Skeletal muscle satellite cell (primary cell): ENCODE results near the gene PTGIR.

Experiments
- H3K27me3 ChIP-seq: 2 replicates; pipeline ENCODE4 v1.7.0; 2013; ENCODE audit warnings: low read length; ENCODE audit not compliant: control insufficient read depth, insufficient read depth
- H3K36me3 ChIP-seq: 2 replicates; pipeline ENCODE4 v1.7.0; 2013; ENCODE audit warnings: mild to moderate bottlenecking, control low read depth, low read length; ENCODE audit not compliant: insufficient read depth
- H3K4me1 ChIP-seq: 2 replicates; pipeline ENCODE4 v1.7.0; 2013; ENCODE audit warnings: low read length; ENCODE audit not compliant: control insufficient read depth, insufficient read depth
- H3K4me2 ChIP-seq: 2 replicates; pipeline ENCODE4 v1.7.0; 2013; ENCODE audit warnings: mild to moderate bottlenecking, low read length
- H3K4me3 ChIP-seq: 2 replicates; pipeline ENCODE4 v1.7.0; 2013; ENCODE audit warnings: low read length
- H3K9ac ChIP-seq: 2 replicates; pipeline ENCODE4 v1.7.0; 2013; ENCODE audit warnings: mild to moderate bottlenecking, low read depth, low read length, moderate library complexity
- H3K9me3 ChIP-seq: replicated peaks from 2 replicates; pipeline ENCODE4 v1.7.0; 2013; ENCODE audit warnings: mild to moderate bottlenecking, control low read depth, low read length

Gene PTGIR

DNA sequence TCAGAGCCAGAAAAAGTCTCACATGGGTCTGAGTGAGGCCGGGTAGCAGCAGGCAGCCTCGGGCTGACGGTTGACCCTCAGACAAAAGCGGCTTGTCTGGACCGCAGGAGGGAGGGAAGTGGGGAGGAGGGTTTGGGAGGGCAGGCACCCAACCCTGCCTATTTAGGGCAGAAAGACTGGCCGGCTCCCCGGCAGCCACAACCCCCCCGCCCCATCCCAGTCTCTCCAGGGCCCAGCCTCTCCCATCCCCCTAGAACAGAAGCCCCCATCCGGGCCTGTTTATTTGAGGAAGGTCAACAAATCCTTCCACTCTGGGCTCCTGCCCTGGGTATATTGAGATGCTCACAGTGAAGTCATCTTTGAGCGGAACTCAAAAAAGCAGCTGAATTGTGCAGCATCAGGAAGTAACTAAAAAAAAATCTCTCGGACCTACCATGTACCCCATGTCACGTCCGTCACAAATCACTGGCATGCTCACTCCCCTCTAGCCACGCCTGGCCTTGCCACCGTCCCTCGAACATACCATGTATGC, 29.8 kb upstream of the PTGIR start:
- no peaks in the 10 kb centered on the region for H3K9me3 ChIP-seq

DNA sequence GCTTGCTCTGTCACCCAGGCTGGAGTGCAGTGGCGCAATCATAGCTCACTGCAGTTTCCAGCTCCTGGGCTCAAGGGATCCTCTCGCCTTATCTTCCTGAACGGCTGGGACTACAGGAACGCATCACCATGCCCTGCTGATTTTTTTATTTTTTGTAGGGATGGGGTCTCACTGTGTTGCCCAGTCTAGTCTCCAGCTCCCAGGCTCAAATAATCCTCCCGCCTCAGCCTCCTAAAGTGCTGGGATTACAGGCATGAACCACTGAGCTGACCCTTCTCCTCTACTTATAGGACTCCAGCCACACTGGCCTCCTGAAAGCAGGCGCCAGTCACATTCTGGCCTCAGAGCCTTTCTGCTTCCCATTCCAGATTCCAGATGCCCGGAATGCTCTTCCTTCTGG, 25.6 kb upstream of the PTGIR start:
- Histone ChIP-seq H3K9ac (no peak overlapping the region), H3K36me3 (no peaks in the 10 kb centered on the region), H3K4me3 (no peak overlapping the region), H3K4me1 (no peaks in the 10 kb centered on the region), H3K27me3 (peaks cover 24% of the 10 kb centered on the region), H3K4me2 (no peak overlapping the region), H3K9me3 (peaks cover 6% of the 10 kb centered on the region)

More for the DNA sequence above, 29.8 kb upstream of the PTGIR start:
- Histone ChIP-seq H3K4me2 (no peak overlapping the region), H3K4me3 (no peak overlapping the region), H3K27me3 (peaks cover 23% of the 10 kb centered on the region), H3K36me3 (no peaks in the 10 kb centered on the region), H3K9ac (no peak overlapping the region), H3K4me1 (peaks cover 4% of the 10 kb centered on the region)

DNA sequence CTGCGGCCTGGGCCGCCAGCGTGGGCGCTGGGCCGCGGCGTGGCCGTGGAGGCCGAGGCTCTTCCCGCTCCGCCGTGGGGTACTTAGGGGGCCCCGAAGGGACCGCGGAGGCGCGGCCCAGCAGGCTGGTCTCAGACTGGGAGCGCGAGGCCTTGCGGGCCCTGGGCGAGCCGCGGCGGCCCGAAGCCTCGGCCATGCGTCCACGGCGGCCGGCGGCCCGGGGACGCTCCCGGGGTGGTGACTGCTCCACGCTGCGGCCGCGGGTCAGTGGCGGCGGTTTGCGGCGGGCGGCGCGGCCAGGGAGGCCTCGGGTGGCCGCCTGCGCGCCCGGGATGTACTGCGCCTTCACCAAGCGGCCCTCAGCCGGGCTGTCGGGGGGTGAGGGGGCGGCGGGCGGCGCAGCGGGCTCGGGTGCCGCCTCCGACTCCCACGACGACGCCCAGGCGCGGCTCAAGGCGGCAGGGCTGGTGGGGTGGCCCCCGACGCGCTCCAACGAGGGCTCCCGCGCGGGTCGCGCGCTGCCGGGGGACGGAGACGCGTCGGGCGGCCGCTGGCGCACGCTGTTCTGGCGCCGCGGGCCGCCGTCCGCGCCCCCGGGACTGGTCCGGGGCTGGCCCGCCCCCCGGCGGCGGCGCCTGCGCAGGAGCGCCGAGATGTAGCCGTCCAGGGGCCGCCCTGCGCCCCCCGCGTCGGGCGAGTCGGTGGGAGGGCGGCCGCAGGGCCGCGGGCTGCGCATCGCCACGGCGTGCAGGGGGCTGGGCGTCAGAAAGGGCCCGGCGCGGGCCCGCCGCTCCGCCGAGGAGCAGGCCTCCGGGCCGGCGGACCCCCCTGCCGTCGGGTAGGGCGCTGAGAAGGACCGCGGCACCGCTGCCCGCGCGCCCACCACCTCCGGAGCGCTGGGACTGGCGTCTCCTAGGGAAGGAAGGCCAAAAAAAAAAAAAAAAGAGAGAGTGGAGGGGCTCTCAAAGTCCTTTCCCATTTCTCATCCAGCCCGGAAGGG, 24.4 kb upstream of the PTGIR start:
- no peak overlapping the region for H3K9ac ChIP-seq
- H3K36me3 ChIP-seq: no peaks in the 10 kb centered on the region
- H3K4me2 ChIP-seq: no peak overlapping the region
- peaks cover 21% of the 10 kb centered on the region for H3K27me3 ChIP-seq
- peaks cover 6% of the 10 kb centered on the region for H3K9me3 ChIP-seq
- H3K4me3 ChIP-seq: no peak overlapping the region
- H3K4me1 ChIP-seq: no peaks in the 10 kb centered on the region

DNA sequence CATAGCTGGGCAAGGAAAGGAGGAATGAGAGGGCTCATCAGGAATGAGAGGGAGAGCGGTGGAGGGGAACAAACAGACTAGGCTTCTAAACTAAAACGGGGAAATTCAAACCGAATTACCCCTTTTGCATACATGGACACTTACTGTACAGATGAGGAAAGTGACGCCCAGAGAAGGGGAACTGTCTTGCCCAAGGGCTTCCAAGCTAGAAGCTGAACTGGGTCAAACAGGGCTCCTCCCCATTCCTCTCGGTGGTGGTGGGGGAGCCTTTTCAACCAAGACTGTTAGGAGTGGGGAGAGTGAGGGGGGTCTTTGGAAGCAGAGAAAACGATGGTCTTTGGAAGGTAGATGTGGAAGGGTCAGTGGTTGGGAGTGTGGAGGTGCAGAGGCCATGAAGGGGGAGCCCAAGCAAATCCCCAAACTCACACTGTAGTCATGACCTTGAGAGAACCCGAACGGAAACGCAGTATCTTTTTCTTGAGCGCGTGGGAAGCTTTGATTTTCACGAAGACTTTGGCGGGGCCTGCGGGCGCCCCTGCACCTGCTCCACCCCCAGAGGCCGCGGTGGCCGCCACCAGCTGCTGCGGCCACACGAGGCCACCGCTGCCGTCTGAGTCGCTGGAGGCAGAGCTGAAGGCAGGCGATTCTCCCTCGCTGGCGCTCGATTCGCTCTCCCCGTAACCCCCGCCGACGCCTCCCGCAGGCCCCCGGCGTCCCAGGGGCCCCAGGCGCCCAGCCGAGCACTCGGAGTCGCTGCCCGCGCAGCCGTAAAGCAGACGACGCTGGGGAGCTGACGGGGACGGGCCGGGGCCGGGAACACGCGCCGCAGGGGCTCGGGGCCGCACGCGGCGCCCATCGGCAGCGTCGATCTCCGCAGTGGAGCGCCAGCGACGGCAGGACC, 23.4 kb upstream of the PTGIR start:
- H3K4me1 ChIP-seq: no peaks in the 10 kb centered on the region
- no peak overlapping the region for H3K4me2 ChIP-seq
- H3K9me3 ChIP-seq: peaks cover 6% of the 10 kb centered on the region
- H3K9ac ChIP-seq: no peak overlapping the region
- no peak overlapping the region for H3K4me3 ChIP-seq
- H3K36me3 ChIP-seq: no peaks in the 10 kb centered on the region
- H3K27me3 ChIP-seq: peaks cover 18% of the 10 kb centered on the region

DNA sequence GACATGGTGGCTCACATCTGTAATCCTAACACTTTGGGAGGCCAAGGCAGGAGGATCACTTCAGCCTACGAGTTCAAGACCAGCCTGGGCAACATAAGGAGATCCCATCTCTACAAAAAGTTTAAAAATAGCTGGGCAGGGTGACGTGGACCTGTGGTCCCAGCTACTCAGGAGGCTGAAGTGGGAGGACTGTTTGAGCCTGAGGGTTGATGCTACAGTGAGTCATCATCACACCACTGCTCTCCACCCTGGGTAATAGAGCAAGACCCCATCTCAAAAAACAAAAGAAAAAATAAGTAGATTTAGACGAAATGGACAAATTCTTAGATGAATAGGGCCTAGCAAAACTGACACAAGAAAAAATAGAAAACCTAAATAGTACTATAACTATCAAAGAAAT, 21.5 kb upstream of the PTGIR start:
- no peak overlapping the region for H3K9ac ChIP-seq
- H3K36me3 ChIP-seq: no peaks in the 10 kb centered on the region
- no peak overlapping the region for H3K4me2 ChIP-seq
- H3K4me3 ChIP-seq: no peak overlapping the region
- H3K4me1 ChIP-seq: no peaks in the 10 kb centered on the region
- peaks cover 18% of the 10 kb centered on the region for H3K27me3 ChIP-seq
- peaks cover 6% of the 10 kb centered on the region for H3K9me3 ChIP-seq

DNA sequence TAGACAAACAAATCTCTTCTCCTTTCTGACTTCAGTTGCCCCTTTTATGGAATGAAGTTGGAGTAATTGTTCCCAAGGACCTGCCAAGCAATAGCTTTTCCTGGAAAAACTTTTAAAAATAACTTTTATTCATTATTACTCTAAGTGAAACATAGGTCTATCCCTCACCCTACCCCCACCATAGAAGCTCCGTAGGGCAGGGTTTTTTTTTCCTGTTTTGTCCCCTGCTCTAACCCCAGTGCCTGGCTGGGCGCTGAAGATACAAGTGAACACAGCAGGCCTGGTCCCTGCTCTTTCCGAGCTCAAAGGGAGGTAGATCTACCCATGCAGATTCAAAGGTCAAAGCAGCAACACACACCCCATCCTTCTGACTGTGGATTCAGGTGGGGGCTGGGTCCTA, 19.8 kb upstream of the PTGIR start:
- Histone ChIP-seq H3K9me3 (peaks cover 6% of the 10 kb centered on the region), H3K4me2 (no peak overlapping the region), H3K36me3 (no peaks in the 10 kb centered on the region), H3K4me1 (peaks cover 3% of the 10 kb centered on the region), H3K27me3 (peaks cover 21% of the 10 kb centered on the region), H3K4me3 (no peak overlapping the region), H3K9ac (no peak overlapping the region)

DNA sequence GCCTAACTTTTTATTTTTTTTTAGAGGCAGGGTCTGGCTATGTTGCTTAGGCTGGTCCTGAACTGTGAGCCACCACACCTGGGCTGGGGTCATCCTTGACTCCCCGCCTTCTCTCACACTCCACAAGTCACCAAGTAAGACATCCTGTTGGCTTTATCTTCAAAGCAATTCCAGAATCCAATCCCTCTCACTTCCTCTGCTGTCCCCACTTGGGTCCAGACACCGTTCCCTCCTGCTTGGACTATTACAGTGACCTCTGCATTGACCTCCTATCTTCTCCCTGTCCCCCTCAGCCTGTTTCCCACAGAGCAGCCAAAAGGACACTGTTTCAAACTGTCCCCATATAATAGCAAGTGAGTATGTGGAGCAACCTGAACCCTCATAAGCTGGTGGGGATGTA, 15.8 kb upstream of the PTGIR start:
- Histone ChIP-seq H3K9me3 (no peaks in the 10 kb centered on the region), H3K36me3 (no peaks in the 10 kb centered on the region), H3K4me2 (no peak overlapping the region), H3K4me3 (no peak overlapping the region), H3K27me3 (peaks cover 23% of the 10 kb centered on the region), H3K4me1 (peaks cover 18% of the 10 kb centered on the region), H3K9ac (no peak overlapping the region)

DNA sequence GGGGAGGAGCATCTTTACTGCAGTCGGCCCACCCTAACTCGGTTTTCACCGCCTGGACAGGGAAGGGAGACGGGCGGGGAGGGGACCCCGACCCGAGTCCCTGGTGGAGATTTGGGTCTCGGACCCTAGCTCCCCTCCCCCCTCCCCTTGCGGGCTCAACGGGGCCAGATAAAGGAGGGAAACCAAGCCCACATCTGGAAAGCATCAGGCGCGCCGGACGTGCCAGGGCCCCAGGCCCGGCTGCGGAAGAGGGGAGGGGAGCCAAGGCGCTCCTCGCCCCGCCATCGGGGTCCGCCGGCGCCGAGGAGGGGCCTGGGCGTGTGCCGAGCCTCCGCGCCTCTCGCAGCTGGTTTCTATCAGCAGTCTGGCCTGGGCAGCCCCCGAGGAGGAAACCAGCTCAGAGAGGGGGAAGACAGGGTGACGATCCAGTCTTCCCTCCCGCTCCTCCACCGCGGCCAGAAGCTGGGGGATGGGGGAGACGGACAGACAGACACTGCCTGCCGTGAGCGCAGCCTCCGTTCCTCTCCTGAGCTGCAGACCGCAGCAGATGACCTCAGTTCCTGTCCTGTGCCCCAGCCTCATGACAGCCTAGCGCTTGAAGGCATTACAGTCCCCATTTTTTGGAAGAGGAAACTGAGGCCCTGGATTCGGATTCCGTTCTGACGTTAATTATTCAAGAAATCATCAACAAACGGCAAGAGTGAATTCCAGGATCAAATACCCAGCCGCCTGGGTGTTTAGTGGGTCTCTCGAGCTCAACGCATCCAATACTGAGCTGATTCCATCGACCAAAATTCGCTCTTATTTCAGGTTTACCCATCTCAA, 14.7 kb upstream of the PTGIR start:
- Histone ChIP-seq H3K4me2 (peak overlapping the region; percentile 85), H3K4me1 (peaks cover 20% of the 10 kb centered on the region), H3K4me3 (peak overlapping the region; percentile 64), H3K36me3 (no peaks in the 10 kb centered on the region), H3K9me3 (no peaks in the 10 kb centered on the region), H3K27me3 (peaks cover 30% of the 10 kb centered on the region), H3K9ac (peak overlapping the region; percentile 42)

DNA sequence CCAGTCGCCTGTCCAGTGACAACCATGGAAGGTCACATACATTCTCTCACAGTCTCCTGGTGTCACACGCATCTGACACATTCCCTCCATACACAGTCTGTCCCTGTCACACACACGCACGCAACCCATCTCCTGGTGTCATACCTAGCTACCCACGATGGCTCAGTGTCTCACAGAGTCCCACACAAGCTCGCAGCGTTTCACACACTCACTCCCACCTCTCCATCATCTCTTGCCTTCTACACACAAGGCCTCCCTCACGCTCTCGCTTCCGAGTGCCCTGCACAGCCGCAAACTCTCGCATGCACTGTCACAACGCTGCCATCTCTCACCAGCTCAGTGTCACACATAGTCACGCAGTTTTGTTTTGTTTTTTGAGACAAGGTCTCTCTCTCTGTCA, 12.3 kb upstream of the PTGIR start:
- Histone ChIP-seq H3K9me3 (no peaks in the 10 kb centered on the region), H3K27me3 (peaks cover 37% of the 10 kb centered on the region), H3K4me1 (peaks cover 22% of the 10 kb centered on the region), H3K36me3 (no peaks in the 10 kb centered on the region), H3K9ac (no peak overlapping the region), H3K4me2 (no peak overlapping the region), H3K4me3 (no peak overlapping the region)

DNA sequence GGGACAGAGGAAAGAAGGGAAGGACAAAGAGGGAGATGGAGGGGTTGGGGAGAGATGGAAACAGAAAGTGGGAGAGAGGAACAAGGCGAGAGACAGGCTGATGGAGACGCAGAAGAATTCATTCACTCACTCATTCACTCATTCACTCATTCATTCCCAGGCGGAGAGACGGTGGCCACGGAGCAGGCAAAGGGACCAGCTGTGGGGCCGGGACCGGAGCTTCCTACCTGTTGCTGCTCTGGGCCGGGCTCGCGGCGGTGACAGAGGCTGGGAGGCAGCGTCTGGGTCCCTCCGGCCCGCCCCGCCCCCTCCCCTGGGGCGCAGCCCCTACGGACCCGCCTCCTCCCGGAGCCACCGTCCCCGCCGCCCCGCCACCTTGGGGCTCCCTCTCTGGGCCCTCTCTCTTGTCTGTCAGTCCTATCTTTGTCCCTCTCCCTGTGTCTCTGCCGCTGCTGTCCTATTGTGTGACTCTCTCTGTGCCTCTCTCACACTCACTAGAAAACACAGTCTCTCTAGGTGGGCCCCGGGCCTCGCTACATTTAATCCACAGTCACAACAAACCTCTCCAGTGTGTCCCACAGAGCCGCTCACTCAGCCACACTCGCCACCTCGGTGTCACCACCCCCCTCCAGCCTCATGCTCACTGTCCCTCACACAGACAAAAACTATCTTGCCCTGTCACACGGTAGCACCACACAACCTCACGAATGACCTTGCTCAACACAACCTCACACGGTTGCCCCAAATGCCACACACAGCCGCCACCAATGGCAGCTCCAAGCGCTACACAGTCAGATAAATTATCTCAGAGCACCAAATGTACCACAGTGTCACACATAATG, 11.3 kb upstream of the PTGIR start, which contains the start of gene GNG8:
GNG8 (minus strand) TSS at position 283 of the 842 bp plus-strand sequence. CDS start 1,520 bp downstream, outside the sequence.
- Histone ChIP-seq H3K27me3 (peaks cover 37% of the 10 kb centered on the region), H3K36me3 (no peaks in the 10 kb centered on the region), H3K4me3 (no peak within 1 kb of the TSS), H3K4me1 (peaks cover 27% of the 10 kb centered on the region), H3K9ac (no peak within 1 kb of the TSS), H3K9me3 (no peaks in the 10 kb centered on the region), H3K4me2 (no peak within 1 kb of the TSS)
